Karpas-422 (cell line): ENCODE data around the gene AQP2. TPM values are rescaled to one million over a fixed set of nuclear protein-coding genes. Genes with fewer than 3 reads are reported as not detected.

ENCODE experiments used
- DNase-seq: peaks from one replicate; pipeline ENCODE4 v3.0.0-alpha.2; 2015
- H2AFZ ChIP-seq: fragments of 200-600 bp; sonication (generic); 2 replicates; pipeline ENCODE4 v1.6.1; 2014; ENCODE audit warnings: antibody characterized with exemption, low read length, mixed read lengths
- H3K27ac ChIP-seq: fragments of 200-600 bp; sonication (generic); 2 replicates; pipeline ENCODE4 v1.5.1; 2014; ENCODE audit warnings: mild to moderate bottlenecking, low read length, moderate library complexity
- H3K27me3 ChIP-seq: fragments of 200-600 bp; sonication (generic); 2 replicates; pipeline ENCODE4 v1.6.1; 2014; ENCODE audit warnings: low read length, mixed read lengths
- H3K36me3 ChIP-seq: fragments of 200-600 bp; sonication (generic); 2 replicates; pipeline ENCODE4 v1.6.1; 2014; ENCODE audit warnings: low read length, mixed read lengths; ENCODE audit not compliant: insufficient read depth
- H3K4me1 ChIP-seq: fragments of 200-600 bp; sonication (generic); 2 replicates; pipeline ENCODE4 v1.6.1; 2014; ENCODE audit warnings: mild to moderate bottlenecking, low read length, mixed read lengths
- H3K4me2 ChIP-seq: fragments of 200-600 bp; sonication (generic); 2 replicates; pipeline ENCODE4 v1.6.1; 2014; ENCODE audit warnings: low read length, low read depth, mild to moderate bottlenecking; ENCODE audit not compliant: poor library complexity, severe bottlenecking
- H3K4me3 ChIP-seq: fragments of 200-600 bp; sonication (generic); 2 replicates; pipeline ENCODE4 v1.5.1; 2014; ENCODE audit warnings: mild to moderate bottlenecking, antibody characterized with exemption, low read length, mixed read lengths
- H3K79me2 ChIP-seq: fragments of 200-600 bp; sonication (generic); 2 replicates; pipeline ENCODE4 v1.6.1; 2014; ENCODE audit warnings: mild to moderate bottlenecking, low read length, mixed read lengths
- H3K9ac ChIP-seq: fragments of 200-600 bp; sonication (generic); 2 replicates; pipeline ENCODE4 v1.6.0; 2014; ENCODE audit warnings: low read length
- H3K9me2 ChIP-seq: fragments of 200-600 bp; sonication (generic), shearing (Covaris generic); replicated peaks from 2 replicates; pipeline ENCODE4 v1.6.0; 2014; ENCODE audit warnings: mild to moderate bottlenecking, low read length, moderate library complexity; ENCODE audit not compliant: insufficient read depth
- H3K9me3 ChIP-seq: fragments of 300-700, 200-600 bp; sonication (generic); 2 replicates; pipeline ENCODE4 v1.6.1; 2014; ENCODE audit warnings: low read length, mixed read lengths
- H4K20me1 ChIP-seq: fragments of 200-600 bp; sonication (generic); 2 replicates; pipeline ENCODE4 v1.6.1; 2014; ENCODE audit warnings: mild to moderate bottlenecking, antibody characterized with exemption, low read length, low read depth; ENCODE audit not compliant: insufficient read depth
- total RNA-seq: library from RNA; depleted of rRNA; stranded (reverse); fragments of >200 nt; shearing (Covaris generic); gene quantifications from 2 replicates; pipeline ENCODE4 v1.2.3, GENCODE V29; 2014; ENCODE audit warnings: low replicate concordance

Gene AQP2
- total RNA-seq, 1 experiment from 2014 or later, result 0.63 TPM

GRCh38 chr12:49965836-49966235, 15.3 kb downstream of the AQP2 start:
- no peak overlapping the region for H2AFZ ChIP-seq
- H4K20me1 ChIP-seq, result no peaks in the 10 kb centered on the region
- peak overlapping the region; percentile 97 for H3K27ac ChIP-seq
- no peaks in the 10 kb centered on the region for H3K9me3 ChIP-seq
- H3K9me2 ChIP-seq, result no peaks in the 10 kb centered on the region
- H3K4me2 ChIP-seq, result peak overlapping the region; percentile 71
- peaks cover 8% of the 10 kb centered on the region for H3K79me2 ChIP-seq
- peaks cover 69% of the 10 kb centered on the region for H3K4me1 ChIP-seq
- H3K9ac ChIP-seq, result peak overlapping the region; percentile 90
- H3K27me3 ChIP-seq, result no peaks in the 10 kb centered on the region
- DNase-seq, result peak; percentile 79
- H3K4me3 ChIP-seq, result peak overlapping the region; percentile 67
- no peaks in the 10 kb centered on the region for H3K36me3 ChIP-seq

- H3K79me2 ChIP-seq, result peaks cover 8% of the 10 kb centered on the region
- DNase-seq, result peak; percentile 78
- no peaks in the 10 kb centered on the region for H3K36me3 ChIP-seq
- peak overlapping the region; percentile 97 for H3K27ac ChIP-seq
- peak overlapping the region; percentile 64; the same call in 1 of the 2 replicates for H3K4me3 ChIP-seq
- peak overlapping the region; percentile 97; the same call in 1 of the 2 replicates for H2AFZ ChIP-seq
- peak overlapping the region; percentile 90 for H3K9ac ChIP-seq
- no peaks in the 10 kb centered on the region for H3K27me3 ChIP-seq
- H3K9me3 ChIP-seq, result no peaks in the 10 kb centered on the region
- H3K9me2 ChIP-seq, result no peaks in the 10 kb centered on the region
- no peaks in the 10 kb centered on the region for H4K20me1 ChIP-seq
- H3K4me2 ChIP-seq, result peak overlapping the region; percentile 80
- peaks cover 63% of the 10 kb centered on the region for H3K4me1 ChIP-seq
Observed at GRCh38 chr12:49966511-49967041, 16.0 kb downstream of the AQP2 start.

DNA sequence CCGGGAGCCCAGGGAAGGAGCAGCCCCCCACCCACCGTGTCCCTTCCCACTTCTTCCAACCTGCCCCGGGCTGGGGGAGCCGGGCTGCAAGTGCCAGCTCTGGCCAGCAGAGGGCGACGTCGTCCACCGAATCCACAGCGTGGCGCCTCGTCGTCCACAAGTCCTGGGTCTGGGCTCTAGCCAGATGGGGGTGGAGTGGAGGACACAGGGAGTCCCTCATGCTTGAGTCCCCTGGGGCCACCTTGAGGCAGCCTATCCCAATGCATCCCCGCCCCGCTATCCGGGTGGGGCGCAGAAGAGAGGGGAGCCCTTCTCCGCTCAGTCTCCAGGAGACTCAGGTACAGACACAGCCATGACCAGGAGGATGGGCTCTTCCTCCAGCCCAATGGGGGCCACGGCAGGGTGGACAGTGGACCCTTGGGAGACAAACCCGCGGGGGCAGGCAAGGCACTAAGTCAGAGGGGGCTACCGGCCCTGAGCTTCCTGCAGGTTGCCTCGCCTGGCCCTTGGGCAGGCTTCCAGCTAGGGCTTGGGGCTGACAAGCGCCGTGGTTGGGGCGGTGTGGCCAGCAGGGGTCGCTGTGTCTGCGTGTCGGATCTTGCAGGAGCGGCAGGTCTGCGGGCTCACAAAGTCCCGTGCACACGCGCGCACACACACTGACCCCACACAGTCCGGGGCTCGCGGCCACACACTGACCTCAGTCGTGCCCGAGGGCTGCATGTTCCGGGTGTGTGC, 16.7 kb downstream of the AQP2 start:
- no peaks in the 10 kb centered on the region for H3K9me2 ChIP-seq
- H3K27ac ChIP-seq, result peak overlapping the region; percentile 97
- H3K27me3 ChIP-seq, result no peaks in the 10 kb centered on the region
- no peaks in the 10 kb centered on the region for H3K9me3 ChIP-seq
- H3K36me3 ChIP-seq, result no peaks in the 10 kb centered on the region
- H3K9ac ChIP-seq, result peak overlapping the region; percentile 90
- H3K79me2 ChIP-seq, result peaks cover 5% of the 10 kb centered on the region
- H2AFZ ChIP-seq, result peak overlapping the region; percentile 97
- peaks cover 58% of the 10 kb centered on the region for H3K4me1 ChIP-seq
- H4K20me1 ChIP-seq, result no peaks in the 10 kb centered on the region
- H3K4me2 ChIP-seq, result peak overlapping the region; percentile 80
- peak; percentile 96 for DNase-seq
- H3K4me3 ChIP-seq, result peak overlapping the region; percentile 64

DNA sequence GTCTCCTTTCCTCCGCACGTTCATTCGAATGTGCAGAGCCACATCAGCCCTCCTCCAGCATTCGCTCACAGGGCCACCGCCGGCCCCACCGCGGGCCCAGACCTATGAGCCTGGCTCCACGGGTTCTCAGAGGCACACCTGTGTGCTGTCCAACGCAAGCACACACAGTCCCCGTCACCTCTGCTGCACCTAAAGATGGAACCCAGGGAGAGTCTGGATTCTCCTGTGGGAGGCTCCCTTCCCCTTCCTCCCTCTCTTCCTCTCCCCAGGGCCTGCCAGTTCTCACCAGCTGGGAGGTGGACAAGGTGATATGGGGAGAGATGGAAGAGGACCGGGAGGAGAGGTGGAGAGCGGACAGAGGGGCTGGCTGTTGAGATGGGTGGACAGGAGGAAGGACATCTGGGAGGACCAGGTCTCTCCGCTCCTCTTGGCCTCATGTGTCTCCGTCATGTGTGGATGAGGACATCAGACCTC, 17.3 kb downstream of the AQP2 start:
- Histone ChIP-seq H3K36me3 (no peaks in the 10 kb centered on the region), H3K9ac (peak overlapping the region; percentile 90), H3K27ac (no peak overlapping the region), H3K4me1 (peaks cover 52% of the 10 kb centered on the region), H3K27me3 (no peaks in the 10 kb centered on the region), H4K20me1 (no peaks in the 10 kb centered on the region), H3K79me2 (peaks cover 3% of the 10 kb centered on the region; the same call in 1 of the 2 replicates), H3K9me3 (no peaks in the 10 kb centered on the region), H3K4me3 (peak overlapping the region; percentile 64; the same call in 1 of the 2 replicates), H3K9me2 (no peaks in the 10 kb centered on the region), H2AFZ (no peak overlapping the region), H3K4me2 (peak overlapping the region; percentile 80)
- no peak for DNase-seq

DNA sequence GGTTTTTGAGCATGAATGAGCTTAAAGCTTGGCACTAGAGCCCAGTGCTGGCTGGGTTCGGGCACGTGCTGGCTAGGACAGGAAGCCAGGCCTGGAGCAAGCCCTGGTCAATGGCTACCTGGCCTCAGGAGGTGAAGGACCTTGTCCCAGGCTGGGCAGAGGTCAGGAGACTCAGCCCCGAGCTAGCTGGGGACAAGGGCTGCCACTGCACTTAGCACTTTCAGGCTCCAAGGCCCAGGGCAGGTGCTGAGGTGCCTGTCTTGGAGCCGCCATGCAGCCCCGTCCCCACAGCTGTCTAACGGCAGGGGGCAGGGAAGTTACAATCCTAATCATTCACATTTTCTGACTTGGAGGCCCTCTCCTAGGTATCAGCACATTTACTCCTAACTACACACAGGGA, 17.9 kb downstream of the AQP2 start:
- Histone ChIP-seq H3K27ac (no peak overlapping the region), H4K20me1 (no peaks in the 10 kb centered on the region), H3K27me3 (no peaks in the 10 kb centered on the region), H3K36me3 (no peaks in the 10 kb centered on the region), H3K4me3 (no peak overlapping the region), H3K9me2 (no peaks in the 10 kb centered on the region), H3K4me2 (no peak overlapping the region), H3K4me1 (peaks cover 46% of the 10 kb centered on the region), H3K79me2 (peaks cover 3% of the 10 kb centered on the region; the same call in 1 of the 2 replicates), H2AFZ (no peak overlapping the region), H3K9me3 (no peaks in the 10 kb centered on the region), H3K9ac (no peak overlapping the region)
- DNase-seq, result no peak

DNA sequence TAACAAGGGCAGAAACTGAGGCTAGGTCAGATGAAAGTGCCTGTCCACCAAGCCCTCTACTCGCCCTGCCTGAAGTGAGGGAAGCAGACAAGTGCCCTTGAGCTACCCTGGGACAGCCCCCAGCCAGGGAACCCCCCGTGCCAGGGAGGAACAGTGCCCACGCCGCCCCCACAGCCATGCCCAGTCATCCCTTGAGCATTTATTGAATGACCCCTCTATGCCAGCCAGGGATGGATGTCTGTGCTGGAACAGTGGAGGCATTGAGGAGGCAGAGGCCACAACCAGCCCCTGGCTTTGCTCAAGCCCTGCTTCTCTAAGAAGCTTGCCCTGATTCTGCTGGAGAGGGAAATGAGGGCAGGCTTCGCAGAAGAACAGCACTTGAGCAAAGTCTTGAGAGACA, 18.5 kb downstream of the AQP2 start:
- H3K4me3 ChIP-seq, result no peak overlapping the region
- H2AFZ ChIP-seq, result no peak overlapping the region
- no peaks in the 10 kb centered on the region for H3K36me3 ChIP-seq
- H3K27me3 ChIP-seq, result no peaks in the 10 kb centered on the region
- H3K9me3 ChIP-seq, result no peaks in the 10 kb centered on the region
- H3K79me2 ChIP-seq, result peaks cover 3% of the 10 kb centered on the region; the same call in 1 of the 2 replicates
- DNase-seq, result no peak
- no peak overlapping the region for H3K9ac ChIP-seq
- H3K4me2 ChIP-seq, result no peak overlapping the region
- no peak overlapping the region for H3K27ac ChIP-seq
- H3K9me2 ChIP-seq, result no peaks in the 10 kb centered on the region
- peaks cover 40% of the 10 kb centered on the region for H3K4me1 ChIP-seq
- no peaks in the 10 kb centered on the region for H4K20me1 ChIP-seq

DNA sequence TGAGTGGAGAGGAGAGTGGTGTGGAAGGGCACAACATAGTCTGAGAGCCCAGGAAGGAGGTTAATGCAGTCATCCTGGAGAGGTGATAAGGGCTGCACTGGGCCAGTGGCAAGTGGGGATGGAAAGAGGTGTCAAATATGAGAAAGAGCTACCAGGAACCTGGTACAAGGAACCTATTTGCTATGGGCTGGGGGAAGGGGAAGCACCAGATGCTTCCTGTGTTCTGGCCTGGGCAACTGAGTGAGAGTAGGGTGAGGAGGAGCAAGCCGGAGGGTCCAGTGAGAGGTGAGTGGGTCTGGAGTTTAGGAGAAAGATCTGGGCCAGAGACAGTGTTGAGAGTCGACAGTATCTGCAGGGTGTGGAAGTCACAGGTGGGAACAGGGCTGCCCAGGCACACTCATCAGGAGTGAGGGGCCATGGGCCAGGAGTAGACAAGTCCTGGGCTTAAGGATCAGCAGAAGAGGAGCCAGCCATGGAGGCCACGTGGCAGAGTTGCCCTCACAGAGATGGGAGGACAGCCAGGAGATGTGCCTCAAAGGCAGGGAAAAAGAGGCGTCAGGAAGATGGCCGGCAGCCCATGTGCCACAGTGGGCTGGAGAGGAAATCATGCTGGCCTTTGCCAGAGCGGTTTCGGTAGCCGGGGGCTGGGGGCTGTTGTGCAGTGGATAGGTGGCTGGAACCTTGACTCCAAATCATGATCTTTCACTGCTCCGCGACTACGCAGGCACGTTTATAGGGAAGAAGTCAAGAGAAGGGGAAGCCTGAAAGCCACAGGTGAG, 19.3 kb downstream of the AQP2 start:
- Histone ChIP-seq H3K36me3 (no peaks in the 10 kb centered on the region), H3K27me3 (no peaks in the 10 kb centered on the region), H3K27ac (no peak overlapping the region), H4K20me1 (no peaks in the 10 kb centered on the region), H3K4me1 (peaks cover 32% of the 10 kb centered on the region), H3K4me2 (no peak overlapping the region), H3K9me2 (no peaks in the 10 kb centered on the region), H2AFZ (no peak overlapping the region), H3K9ac (no peak overlapping the region), H3K79me2 (peaks cover 2% of the 10 kb centered on the region; the same call in 1 of the 2 replicates), H3K4me3 (no peak overlapping the region), H3K9me3 (no peaks in the 10 kb centered on the region)
- no peak for DNase-seq

- H3K27me3 ChIP-seq, result no peaks in the 10 kb centered on the region
- no peaks in the 10 kb centered on the region for H3K9me2 ChIP-seq
Observed at GRCh38 chr12:49970658-49971057, 20.1 kb downstream of the AQP2 start.

More at GRCh38 chr12:49970658-49971057, 20.1 kb downstream of the AQP2 start:
- no peak for DNase-seq
- H3K36me3 ChIP-seq, result no peaks in the 10 kb centered on the region
- H3K27ac ChIP-seq, result no peak overlapping the region
- no peak overlapping the region for H3K4me3 ChIP-seq
- no peak overlapping the region for H3K9ac ChIP-seq
- H3K9me3 ChIP-seq, result no peaks in the 10 kb centered on the region
- no peaks in the 10 kb centered on the region for H3K79me2 ChIP-seq
- peaks cover 24% of the 10 kb centered on the region for H3K4me1 ChIP-seq
- H4K20me1 ChIP-seq, result no peaks in the 10 kb centered on the region
- no peak overlapping the region for H3K4me2 ChIP-seq
- H2AFZ ChIP-seq, result no peak overlapping the region
